ENCODE measurements around the gene CELSR1.

DNA sequence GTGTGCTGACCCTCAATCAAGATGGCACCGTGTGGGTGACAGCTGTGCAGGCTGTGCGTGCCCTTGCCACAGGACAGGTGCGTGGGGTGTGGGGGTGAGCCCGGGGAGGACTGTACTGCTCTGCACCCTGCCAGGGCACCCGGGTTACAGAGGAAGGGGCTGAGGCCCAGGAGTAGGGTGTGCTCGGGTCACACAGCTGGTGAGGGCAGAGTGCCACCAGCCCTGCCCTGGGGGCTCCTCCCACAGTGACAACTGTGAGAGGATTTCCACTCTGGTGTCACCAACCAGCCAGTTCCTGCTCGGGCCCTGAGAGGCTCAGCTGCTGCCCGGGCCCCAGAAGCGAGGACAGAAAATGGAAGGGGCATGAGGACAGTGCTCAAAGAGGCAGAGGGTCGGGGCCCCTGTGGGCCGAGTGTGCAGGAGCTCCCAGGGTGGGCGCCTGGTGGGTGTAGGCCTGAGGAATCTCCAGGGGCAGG lies 181.4 kb downstream of the CELSR1 start:
- TF ChIP-seq CTCF (conservative IDR thresholded peaks at IDR 0.05; ENCODE audit: low read depth, low read length) (no peak), EZH2 (IDR thresholded peaks at IDR 0.05; ENCODE audit: low read length, unreplicated experiment) (no peak), EZH2phosphoT487 (IDR thresholded peaks at IDR 0.05; ENCODE audit: borderline replicate concordance, low read length) (no peak)

Data from PC-3 (cell line).